WTC11 (cell line): ENCODE data around the gene PARPBP. TPM values are rescaled to one million over a fixed set of nuclear protein-coding genes. Genes with fewer than 3 reads are reported as not detected.

Experiments used
- ATAC-seq: fragments of 200-7000 bp; cut with Tn5 transposase; 2 replicates; pipeline ENCODE4 v1.10.0; 2021; ENCODE audit warnings: mild to moderate bottlenecking, moderate library complexity
- CTCF ChIA-PET: fragments of 300-600 bp; sonication (Branson Sonifier 250); formaldehyde crosslinking; loops from one replicate; lab custom pipeline; 2021; ENCODE audit warnings: antibody characterized with exemption; lab: Charles Lee
- POLR2A ChIA-PET: fragments of 350-600 bp; sonication (Branson Sonifier 250); formaldehyde crosslinking; loops from one replicate; lab custom pipeline; 2021; ENCODE audit warnings: antibody characterized with exemption; lab: Charles Lee
- DNase-seq: peaks from one replicate; pipeline ENCODE4 v3.0.0; 2021; ENCODE audit warnings: low spot score
- H3K27ac Mint-ChIP-seq: 2 replicates; pipeline ENCODE4 v1.8.0; 2021; ENCODE audit warnings: mixed read lengths
- H3K27me3 Mint-ChIP-seq: 2 replicates; pipeline ENCODE4 v1.8.0; 2021; ENCODE audit warnings: low read depth, mild to moderate bottlenecking, moderate library complexity, mixed read lengths
- H3K36me3 Mint-ChIP-seq: 2 replicates; pipeline ENCODE4 v1.8.0; 2021; ENCODE audit warnings: mixed read lengths
- H3K4me1 Mint-ChIP-seq: 2 replicates; pipeline ENCODE4 v1.8.0; 2022; ENCODE audit warnings: mixed read lengths
- H3K4me3 Mint-ChIP-seq: 2 replicates; pipeline ENCODE4 v1.8.0; 2021; ENCODE audit warnings: mild to moderate bottlenecking, moderate library complexity, mixed read lengths
- H3K9me3 Mint-ChIP-seq: 2 replicates; pipeline ENCODE4 v1.8.0; 2021; ENCODE audit warnings: mixed read lengths
- CDX4 ChIP-seq: fragments of 250-450 bp; sonication (Bioruptor Pico); IDR thresholded peaks from 2 replicates; pipeline ENCODE4 v1.9.0; 2021; ENCODE audit warnings: moderate library complexity, mild to moderate bottlenecking, inconsistent platforms, borderline replicate concordance
- E2F1 ChIP-seq: sonication (generic); formaldehyde crosslinking; IDR thresholded peaks from 2 replicates; pipeline ENCODE4 v1.8.0; 2022; ENCODE audit warnings: mild to moderate bottlenecking, missing genetic modification reagents
- ESRRA ChIP-seq: sonication (generic); formaldehyde crosslinking; IDR thresholded peaks from 2 replicates; pipeline ENCODE4 v1.8.1; 2022; ENCODE audit warnings: mild to moderate bottlenecking, missing genetic modification reagents, borderline replicate concordance
- FOXP1 ChIP-seq: sonication (generic); formaldehyde crosslinking; IDR thresholded peaks from 2 replicates; pipeline ENCODE4 v1.8.0; 2022; ENCODE audit warnings: missing genetic modification reagents, mild to moderate bottlenecking, moderate library complexity, borderline replicate concordance
- GABPB1 ChIP-seq: sonication (generic); formaldehyde crosslinking; IDR thresholded peaks from 2 replicates; pipeline ENCODE4 v1.8.1; 2023; ENCODE audit warnings: mild to moderate bottlenecking, missing genetic modification reagents
- GTF2I ChIP-seq: fragments of 250-450 bp; sonication (Bioruptor Pico); conservative IDR thresholded peaks from 2 replicates; pipeline ENCODE4 v1.4.0; 2021; ENCODE audit warnings: mild to moderate bottlenecking
- HMGXB4 ChIP-seq: sonication (generic); formaldehyde crosslinking; IDR thresholded peaks from 2 replicates; pipeline ENCODE4 v1.8.1; 2023; ENCODE audit warnings: mild to moderate bottlenecking, moderate library complexity, missing genetic modification reagents
- JAZF1 ChIP-seq: fragments of 250-450 bp; sonication (Bioruptor Pico); IDR thresholded peaks from 2 replicates; pipeline ENCODE4 v1.9.0; 2021; ENCODE audit warnings: moderate library complexity, mild to moderate bottlenecking, inconsistent platforms
- KAT7 ChIP-seq: sonication (generic); formaldehyde crosslinking; IDR thresholded peaks from 2 replicates; pipeline ENCODE4 v1.8.1; 2023; ENCODE audit warnings: missing genetic modification reagents, mild to moderate bottlenecking, borderline replicate concordance
- MXD4 ChIP-seq: fragments of 250-450 bp; sonication (Bioruptor Pico); IDR thresholded peaks from 2 replicates; pipeline ENCODE4 v1.8.0; 2021; ENCODE audit warnings: mild to moderate bottlenecking, moderate library complexity, borderline replicate concordance
- NFE2L1 ChIP-seq: sonication (generic); formaldehyde crosslinking; IDR thresholded peaks from 2 replicates; pipeline ENCODE4 v1.8.1; 2023; ENCODE audit warnings: missing genetic modification reagents
- NR1H2 ChIP-seq: sonication (generic); formaldehyde crosslinking; IDR thresholded peaks from 2 replicates; pipeline ENCODE4 v1.9.0; 2021; ENCODE audit warnings: mild to moderate bottlenecking, moderate library complexity, missing genetic modification reagents
- TCF7 ChIP-seq: sonication (generic); formaldehyde crosslinking; IDR thresholded peaks from 2 replicates; pipeline ENCODE4 v1.8.0; 2022; ENCODE audit warnings: mild to moderate bottlenecking, low read depth, missing genetic modification reagents, moderate library complexity
- TEAD1 ChIP-seq: sonication (generic); formaldehyde crosslinking; IDR thresholded peaks from 2 replicates; pipeline ENCODE4 v1.8.0; 2022; ENCODE audit warnings: mild to moderate bottlenecking, missing genetic modification reagents
- ZBTB21 ChIP-seq: sonication (generic); formaldehyde crosslinking; IDR thresholded peaks from 2 replicates; pipeline ENCODE4 v1.8.1; 2023; ENCODE audit warnings: mild to moderate bottlenecking, missing genetic modification reagents, borderline replicate concordance
- ZBTB43 ChIP-seq: sonication (generic); formaldehyde crosslinking; IDR thresholded peaks from 2 replicates; pipeline ENCODE4 v1.8.1; 2023; ENCODE audit warnings: mild to moderate bottlenecking, missing genetic modification reagents
- ZNF138 ChIP-seq: sonication (generic); formaldehyde crosslinking; conservative IDR thresholded peaks from 2 replicates; pipeline ENCODE4 v1.8.1; 2022; ENCODE audit warnings: mild to moderate bottlenecking, moderate library complexity, missing genetic modification reagents
- ZNF219 ChIP-seq: sonication (generic); formaldehyde crosslinking; IDR thresholded peaks from 2 replicates; pipeline ENCODE4 v1.8.0; 2023; ENCODE audit warnings: missing genetic modification reagents, mild to moderate bottlenecking, borderline replicate concordance
- ZNF263 ChIP-seq: sonication (generic); formaldehyde crosslinking; IDR thresholded peaks from 2 replicates; pipeline ENCODE4 v1.8.1; 2022; ENCODE audit warnings: low read depth, mild to moderate bottlenecking, moderate library complexity, missing genetic modification reagents
- ZNF317 ChIP-seq: sonication (generic); formaldehyde crosslinking; IDR thresholded peaks from 2 replicates; pipeline ENCODE4 v1.8.1; 2023; ENCODE audit warnings: low read depth, mild to moderate bottlenecking, moderate library complexity, missing genetic modification reagents, borderline replicate concordance
- ZNF396 ChIP-seq: fragments of 250-450 bp; sonication (Bioruptor Pico); IDR thresholded peaks from 2 replicates; pipeline ENCODE4 v1.8.0; 2021; ENCODE audit warnings: mild to moderate bottlenecking, moderate library complexity, borderline replicate concordance
- total RNA-seq: library from RNA; stranded (reverse); gene quantifications from 3 replicates; pipeline ENCODE4 v1.2.3, GENCODE V29; 2021

The PARPBP gene
- total RNA-seq, 1 experiment from 2014 or later: 19.2 TPM

GRCh38 chr12:102195826-102196225 lies 75.8 kb downstream of the PARPBP start:
- DNase-seq: no peak
- H3K36me3 Mint-ChIP-seq: no peaks in the 10 kb centered on the region
- ChIA-PET CTCF (no interaction called here), POLR2A (no interaction called here)
- no peaks in the 10 kb centered on the region for H3K27me3 Mint-ChIP-seq
- no peak overlapping the region for H3K4me3 Mint-ChIP-seq
- no peaks in the 10 kb centered on the region for H3K4me1 Mint-ChIP-seq
- no peaks in the 10 kb centered on the region for H3K9me3 Mint-ChIP-seq
- no peak overlapping the region for H3K27ac Mint-ChIP-seq
- ATAC-seq: no peak
- TF ChIP-seq NR1H2: no peak
- TF ChIP-seq ZNF396 (CRISPR knock-in tag): no peak
- no peak for TF ChIP-seq JAZF1 (CRISPR knock-in tag)
- no peak for TF ChIP-seq ZBTB43 (CRISPR knock-in tag)
- no peak for TF ChIP-seq GTF2I (CRISPR knock-in tag)
- no peak for TF ChIP-seq MXD4
- no peak for TF ChIP-seq FOXP1 (CRISPR knock-in tag)
- TF ChIP-seq ZNF317 (CRISPR knock-in tag): no peak
- no peak for TF ChIP-seq HMGXB4 (CRISPR knock-in tag)
- no peak for TF ChIP-seq ZNF263 (CRISPR knock-in tag)
- no peak for TF ChIP-seq GABPB1 (CRISPR knock-in tag)

GRCh38 chr12:102197789-102198188 lies 77.8 kb downstream of the PARPBP start, which contains the start of gene PMCH:
TSS of gene PMCH (minus strand) at chr12:102197833. CDS start at chr12:102197770, 63 bp downstream.
- no peaks in the 10 kb centered on the region for H3K27me3 Mint-ChIP-seq
- H3K27ac Mint-ChIP-seq: no peak within 1 kb of the TSS
- H3K9me3 Mint-ChIP-seq: no peaks in the 10 kb centered on the region
- H3K36me3 Mint-ChIP-seq: no peaks in the 10 kb centered on the region
- H3K4me1 Mint-ChIP-seq: no peaks in the 10 kb centered on the region
- H3K4me3 Mint-ChIP-seq: no peak within 1 kb of the TSS
- ChIA-PET POLR2A (no interaction called here), CTCF (no interaction called here)
- ATAC-seq (no peak), DNase-seq (no peak)
- no peak for TF ChIP-seq E2F1
- TF ChIP-seq NFE2L1 (CRISPR knock-in tag): no peak
- TF ChIP-seq CDX4: no peak
- TF ChIP-seq ESRRA (CRISPR knock-in tag): no peak
- TF ChIP-seq ZBTB21 (CRISPR knock-in tag): no peak
- TF ChIP-seq TCF7 (CRISPR knock-in tag): no peak
- no peak for TF ChIP-seq ZNF219 (CRISPR knock-in tag)
- no peak for TF ChIP-seq KAT7 (CRISPR knock-in tag)
- TF ChIP-seq TEAD1 (CRISPR knock-in tag): no peak
- TF ChIP-seq ZNF138 (CRISPR knock-in tag): no peak
